ENCODE data around the gene RBM43.

- TF ChIP-seq CTCF (IDR thresholded peaks at IDR 0.05) (no peak), POLR2A (IDR thresholded peaks at IDR 0.05) (no peak)
Observed at GRCh38 chr2:151239624-151240023, 22.0 kb downstream of the RBM43 start.
